GM19025 (cell line): ENCODE results near the gene OAT.

Experiments used
- ATAC-seq: cut with Tn5 transposase; IDR thresholded peaks from one replicate; pipeline ENCODE4 v1.9.1; 2021; ENCODE audit warnings: mild to moderate bottlenecking, low read depth, moderate library complexity; ENCODE audit not compliant: unreplicated experiment

OAT gene

GRCh38 chr10:124408357-124408756 lies 10.4 kb downstream of the OAT start:
- ATAC-seq: no peak

- no peak for ATAC-seq
These were observed 11.3 kb downstream of the OAT start for GRCh38 chr10:124407456-124407855.

- no peak for ATAC-seq
These were observed 15.2 kb downstream of the OAT start for GRCh38 chr10:124403548-124403947.

GRCh38 chr10:124402273-124402672 lies 16.4 kb downstream of the OAT start:
- ATAC-seq: no peak

GRCh38 chr10:124401633-124402032 lies 17.1 kb downstream of the OAT start:
- no peak for ATAC-seq

GRCh38 chr10:124394583-124394982 lies 24.1 kb downstream of the OAT start:
- no peak for ATAC-seq

- no peak for ATAC-seq
These were observed 25.9 kb downstream of the OAT start for GRCh38 chr10:124392626-124393342.

- no peak for ATAC-seq
These were observed 28.1 kb downstream of the OAT start for GRCh38 chr10:124390471-124391187.

- ATAC-seq: no peak
These were observed 28.9 kb downstream of the OAT start for GRCh38 chr10:124389613-124390361.

- peak; percentile 95 for ATAC-seq
These were observed 29.7 kb downstream of the OAT start for GRCh38 chr10:124388823-124389612.

GRCh38 chr10:124388476-124388822 lies 30.3 kb downstream of the OAT start:
- no peak for ATAC-seq

- ATAC-seq: no peak
These were observed 31.4 kb downstream of the OAT start for GRCh38 chr10:124387078-124387874.

GRCh38 chr10:124386186-124387077 lies 32.3 kb downstream of the OAT start:
- no peak for ATAC-seq

GRCh38 chr10:124385627-124386185 lies 33.0 kb downstream of the OAT start:
- no peak for ATAC-seq

GRCh38 chr10:124384591-124385190 lies 34.0 kb downstream of the OAT start:
- no peak for ATAC-seq

GRCh38 chr10:124384172-124384571 lies 34.6 kb downstream of the OAT start:
- ATAC-seq: no peak

GRCh38 chr10:124383496-124383895 lies 35.2 kb downstream of the OAT start:
- ATAC-seq: no peak

- ATAC-seq: no peak
These were observed 37.6 kb downstream of the OAT start for GRCh38 chr10:124381011-124381611.
